SK-N-SH (cell line): ENCODE measurements around the gene TGM3. TPM values are rescaled to one million over a fixed set of nuclear protein-coding genes. Genes with fewer than 3 reads are reported as not detected.

Source experiments
- CTCF ChIA-PET: fragments of 300-600, 350-600 bp; formaldehyde crosslinking; extraction: SDS; loops from one replicate; lab custom pipeline; 2021; lab: Yijun Ruan, JAX
- POLR2A ChIA-PET: fragments of 350-600 bp; sonication (Branson Sonifier 250); formaldehyde crosslinking; extraction: SDS; loops from one replicate; lab custom pipeline; 2020; ENCODE audit warnings: antibody characterized with exemption, inconsistent platforms; lab: Yijun Ruan, JAX
- DNase-seq: peaks from one replicate; pipeline ENCODE4 v3.0.0; 2012
- H2AFZ ChIP-seq: fragments of 200-600 bp; sonication (generic); 2 replicates; pipeline ENCODE4 v1.8.1; 2016; ENCODE audit warnings: antibody characterized with exemption, mild to moderate bottlenecking, low read depth
- H3F3A ChIP-seq: fragments of 200-600 bp; sonication (generic); replicated peaks from 2 replicates; pipeline ENCODE3; 2016; ENCODE audit warnings: antibody characterized with exemption, mild to moderate bottlenecking; ENCODE audit not compliant: insufficient read depth
- H3K27ac ChIP-seq, 2 experiments: fragments of 200-500 bp in 1 of 2; fragments of 200-600 bp in 1 of 2; sonication (Bioruptor generic) in 1 of 2; sonication (generic), shearing (Covaris generic) in 1 of 2; 2 replicates each; pipeline versions ENCODE4 v1.5.1 to v1.6.1; 2014 to 2016; ENCODE audit warnings: low read depth in 2 of 2, inconsistent platforms in 1 of 2, low read length in 1 of 2, mild to moderate bottlenecking in 1 of 2, mixed read lengths in 1 of 2
- H3K27me3 ChIP-seq: fragments of 200-600 bp; sonication (generic), shearing (Covaris generic); 2 replicates; pipeline ENCODE4 v1.6.1; 2016; ENCODE audit warnings: mixed run types; ENCODE audit not compliant: insufficient read depth
- H3K36me3 ChIP-seq, 2 experiments: fragments of 200-500 bp in 1 of 2; fragments of 200-600 bp in 1 of 2; sonication (Bioruptor generic) in 1 of 2; sonication (generic) in 1 of 2; replicated peaks in 1 of 2; 2 replicates each; pipeline versions ENCODE3 to v1.5.1; 2014 to 2016; ENCODE audit warnings: low read length in 1 of 2, mild to moderate bottlenecking in 1 of 2; ENCODE audit not compliant: insufficient read depth in 2 of 2, control insufficient read depth in 1 of 2
- H3K4me1 ChIP-seq, 2 experiments: fragments of 200-500 bp in 1 of 2; fragments of 200-600 bp in 1 of 2; sonication (Bioruptor generic) in 1 of 2; sonication (generic), shearing (Covaris generic) in 1 of 2; 2 replicates each; pipeline versions ENCODE4 v1.5.1 to v1.6.1; 2014 to 2016; ENCODE audit warnings: low read depth in 1 of 2, low read length in 1 of 2, mixed run types in 1 of 2; ENCODE audit not compliant: insufficient read depth in 2 of 2, control insufficient read depth in 1 of 2
- H3K4me2 ChIP-seq: fragments of 200-600 bp; sonication (generic), shearing (Covaris generic); 2 replicates; pipeline ENCODE4 v1.6.1; 2017; ENCODE audit warnings: mixed run types
- H3K4me3 ChIP-seq, 2 experiments: fragments of 200-500 bp in 1 of 2; fragments of 200-600 bp in 1 of 2; sonication (Bioruptor generic) in 1 of 2; sonication (generic), shearing (Covaris generic) in 1 of 2; 2 replicates each; pipeline versions ENCODE4 v1.5.1 to v1.8.1; 2014 to 2016; ENCODE audit warnings: low read depth in 2 of 2, inconsistent platforms in 1 of 2, low read length in 1 of 2, mild to moderate bottlenecking in 1 of 2, mixed read lengths in 1 of 2, moderate library complexity in 1 of 2
- H3K79me2 ChIP-seq: fragments of 200-600 bp; sonication (generic); 2 replicates; pipeline ENCODE4 v1.8.1; 2017; ENCODE audit warnings: mild to moderate bottlenecking; ENCODE audit not compliant: insufficient read depth
- H3K9ac ChIP-seq: fragments of 200-600 bp; sonication (generic); 2 replicates; pipeline ENCODE4 v1.6.1; 2017; ENCODE audit warnings: mixed run types
- H3K9me2 ChIP-seq: fragments of 200-600 bp; sonication (generic); 2 replicates; pipeline ENCODE4 v1.6.1; 2017; ENCODE audit warnings: mixed run types
- H3K9me3 ChIP-seq: fragments of 200-600 bp; sonication (generic); 2 replicates; pipeline ENCODE4 v1.6.1; 2017; ENCODE audit warnings: mixed run types, mild to moderate bottlenecking, moderate library complexity
- H4K20me1 ChIP-seq: fragments of 200-600 bp; sonication (generic); 2 replicates; pipeline ENCODE4 v1.6.1; 2017; ENCODE audit warnings: mild to moderate bottlenecking, mixed run types; ENCODE audit not compliant: insufficient read depth
- FOXJ3 ChIP-seq: sonication (generic); formaldehyde crosslinking; IDR thresholded peaks from 2 replicates; pipeline ENCODE4 v1.5.1; 2020; ENCODE audit warnings: mild to moderate bottlenecking, missing genetic modification reagents
- JUND ChIP-seq: IDR thresholded peaks from 2 replicates; pipeline ENCODE4 v1.4.0; 2012
- MEF2A ChIP-seq: IDR thresholded peaks from 2 replicates; pipeline ENCODE4 v1.4.0; 2012; ENCODE audit warnings: low read depth, borderline replicate concordance
- MXI1 ChIP-seq: IDR thresholded peaks from 2 replicates; pipeline ENCODE4 v1.6.1; 2012; ENCODE audit warnings: mild to moderate bottlenecking, low read depth, low read length, improper control_type of control experiment
- NRF1 ChIP-seq: IDR thresholded peaks from 2 replicates; pipeline ENCODE4 v1.6.1; 2012; ENCODE audit warnings: low read depth, mild to moderate bottlenecking, low read length
- POLR2AphosphoS5 ChIP-seq: IDR thresholded peaks from 2 replicates; pipeline ENCODE4 v1.6.1; 2012; ENCODE audit warnings: low read depth, low read length
- RXRA ChIP-seq: IDR thresholded peaks from 2 replicates; pipeline ENCODE4 v1.4.0; 2012; ENCODE audit warnings: low read depth, mild to moderate bottlenecking, borderline replicate concordance
- SIN3A ChIP-seq: IDR thresholded peaks from 2 replicates; pipeline ENCODE4 v1.6.1; 2012; ENCODE audit warnings: low read depth, mild to moderate bottlenecking, low read length, moderate library complexity, borderline replicate concordance
- TCF12 ChIP-seq: IDR thresholded peaks from 2 replicates; pipeline ENCODE4 v1.4.0; 2012
- WGBS: methylation state at CpG from one replicate; pipeline ENCODE4 v1.1.6; 2017; ENCODE audit warnings: low lambda C conversion rate; 5-methylcytosine and 5-hydroxymethylcytosine counted together
- polyA plus RNA-seq, 3 experiments: library from polyadenylated mRNA; depleted of rRNA; stranded (reverse); fragments of >200 nt; gene quantifications; 2 replicates each; pipeline ENCODE4 v1.2.3, GENCODE V29; 2012
- TF ChIP-seq, protein P1 (sequence below): fragments of 150-350 bp; IDR thresholded peaks from 2 replicates; pipeline ENCODE4 v1.6.1; 2016; ENCODE audit warnings: mild to moderate bottlenecking, low read depth, low read length
- TF ChIP-seq, protein P2 (sequence below): IDR thresholded peaks from 2 replicates; pipeline ENCODE4 v1.4.0; 2012; ENCODE audit warnings: low read depth, borderline replicate concordance
- TF ChIP-seq, protein P3 (sequence below): IDR thresholded peaks from 2 replicates; pipeline ENCODE4 v1.6.1; 2012; ENCODE audit warnings: mild to moderate bottlenecking, low read depth, low read length, moderate library complexity
- TF ChIP-seq, protein P4 (sequence below): IDR thresholded peaks from 2 replicates; pipeline ENCODE4 v1.4.0; 2012; ENCODE audit warnings: low read depth, borderline replicate concordance

Gene TGM3
- polyA plus RNA-seq, 1 of the 3 experiments (the other 2 are of a cell fraction) = not detected

DNA sequence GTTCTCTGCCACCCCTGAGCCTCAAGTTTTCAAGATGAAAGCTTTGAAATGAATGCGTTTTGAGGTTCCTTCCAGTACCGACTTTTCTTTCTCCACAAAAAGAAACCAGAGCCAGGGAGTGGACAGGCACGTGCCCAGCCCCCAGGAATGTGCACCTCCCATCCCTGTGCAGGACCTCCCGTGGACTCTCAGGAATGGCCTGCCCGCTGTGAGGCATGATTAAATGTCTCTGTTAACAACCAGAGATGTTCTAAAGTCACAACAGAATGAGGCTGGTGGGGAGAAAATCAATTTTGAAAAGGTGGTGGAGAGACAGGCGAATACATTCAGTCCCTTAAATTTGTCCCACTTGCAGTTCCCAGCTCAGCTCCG, 1.5 kb downstream of the TGM3 start:
- DNase-seq = no peak
- Histone ChIP-seq H3K27me3 (peaks cover 13% of the 10 kb centered on the region), H3K27ac (no peak overlapping the region), H3K9me3 (no peaks in the 10 kb centered on the region), H3K9ac (no peak overlapping the region), H3K4me2 (no peak overlapping the region), H3K4me3 (no peak overlapping the region), H2AFZ (no peak overlapping the region), H3K4me1 (no peaks in the 10 kb centered on the region), H3K9me2 (no peaks in the 10 kb centered on the region), H3K36me3 (no peaks in the 10 kb centered on the region), H3F3A (no peaks in the 10 kb centered on the region), H3K79me2 (no peaks in the 10 kb centered on the region), H4K20me1 (no peaks in the 10 kb centered on the region)
- POLR2A ChIA-PET = no interaction called here
- TF ChIP-seq RXRA (no peak), FOXJ3 (CRISPR knock-in tag) (no peak), TCF12 (no peak), JUND (no peak), POLR2AphosphoS5 (no peak)
- TF ChIP-seq, protein P1, sequence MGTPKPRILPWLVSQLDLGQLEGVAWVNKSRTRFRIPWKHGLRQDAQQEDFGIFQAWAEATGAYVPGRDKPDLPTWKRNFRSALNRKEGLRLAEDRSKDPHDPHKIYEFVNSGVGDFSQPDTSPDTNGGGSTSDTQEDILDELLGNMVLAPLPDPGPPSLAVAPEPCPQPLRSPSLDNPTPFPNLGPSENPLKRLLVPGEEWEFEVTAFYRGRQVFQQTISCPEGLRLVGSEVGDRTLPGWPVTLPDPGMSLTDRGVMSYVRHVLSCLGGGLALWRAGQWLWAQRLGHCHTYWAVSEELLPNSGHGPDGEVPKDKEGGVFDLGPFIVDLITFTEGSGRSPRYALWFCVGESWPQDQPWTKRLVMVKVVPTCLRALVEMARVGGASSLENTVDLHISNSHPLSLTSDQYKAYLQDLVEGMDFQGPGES = no peak
- TF ChIP-seq, protein P2, sequence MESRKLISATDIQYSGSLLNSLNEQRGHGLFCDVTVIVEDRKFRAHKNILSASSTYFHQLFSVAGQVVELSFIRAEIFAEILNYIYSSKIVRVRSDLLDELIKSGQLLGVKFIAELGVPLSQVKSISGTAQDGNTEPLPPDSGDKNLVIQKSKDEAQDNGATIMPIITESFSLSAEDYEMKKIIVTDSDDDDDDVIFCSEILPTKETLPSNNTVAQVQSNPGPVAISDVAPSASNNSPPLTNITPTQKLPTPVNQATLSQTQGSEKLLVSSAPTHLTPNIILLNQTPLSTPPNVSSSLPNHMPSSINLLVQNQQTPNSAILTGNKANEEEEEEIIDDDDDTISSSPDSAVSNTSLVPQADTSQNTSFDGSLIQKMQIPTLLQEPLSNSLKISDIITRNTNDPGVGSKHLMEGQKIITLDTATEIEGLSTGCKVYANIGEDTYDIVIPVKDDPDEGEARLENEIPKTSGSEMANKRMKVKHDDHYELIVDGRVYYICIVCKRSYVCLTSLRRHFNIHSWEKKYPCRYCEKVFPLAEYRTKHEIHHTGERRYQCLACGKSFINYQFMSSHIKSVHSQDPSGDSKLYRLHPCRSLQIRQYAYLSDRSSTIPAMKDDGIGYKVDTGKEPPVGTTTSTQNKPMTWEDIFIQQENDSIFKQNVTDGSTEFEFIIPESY = no peak
- TF ChIP-seq, protein P3, sequence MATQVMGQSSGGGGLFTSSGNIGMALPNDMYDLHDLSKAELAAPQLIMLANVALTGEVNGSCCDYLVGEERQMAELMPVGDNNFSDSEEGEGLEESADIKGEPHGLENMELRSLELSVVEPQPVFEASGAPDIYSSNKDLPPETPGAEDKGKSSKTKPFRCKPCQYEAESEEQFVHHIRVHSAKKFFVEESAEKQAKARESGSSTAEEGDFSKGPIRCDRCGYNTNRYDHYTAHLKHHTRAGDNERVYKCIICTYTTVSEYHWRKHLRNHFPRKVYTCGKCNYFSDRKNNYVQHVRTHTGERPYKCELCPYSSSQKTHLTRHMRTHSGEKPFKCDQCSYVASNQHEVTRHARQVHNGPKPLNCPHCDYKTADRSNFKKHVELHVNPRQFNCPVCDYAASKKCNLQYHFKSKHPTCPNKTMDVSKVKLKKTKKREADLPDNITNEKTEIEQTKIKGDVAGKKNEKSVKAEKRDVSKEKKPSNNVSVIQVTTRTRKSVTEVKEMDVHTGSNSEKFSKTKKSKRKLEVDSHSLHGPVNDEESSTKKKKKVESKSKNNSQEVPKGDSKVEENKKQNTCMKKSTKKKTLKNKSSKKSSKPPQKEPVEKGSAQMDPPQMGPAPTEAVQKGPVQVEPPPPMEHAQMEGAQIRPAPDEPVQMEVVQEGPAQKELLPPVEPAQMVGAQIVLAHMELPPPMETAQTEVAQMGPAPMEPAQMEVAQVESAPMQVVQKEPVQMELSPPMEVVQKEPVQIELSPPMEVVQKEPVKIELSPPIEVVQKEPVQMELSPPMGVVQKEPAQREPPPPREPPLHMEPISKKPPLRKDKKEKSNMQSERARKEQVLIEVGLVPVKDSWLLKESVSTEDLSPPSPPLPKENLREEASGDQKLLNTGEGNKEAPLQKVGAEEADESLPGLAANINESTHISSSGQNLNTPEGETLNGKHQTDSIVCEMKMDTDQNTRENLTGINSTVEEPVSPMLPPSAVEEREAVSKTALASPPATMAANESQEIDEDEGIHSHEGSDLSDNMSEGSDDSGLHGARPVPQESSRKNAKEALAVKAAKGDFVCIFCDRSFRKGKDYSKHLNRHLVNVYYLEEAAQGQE = no peak
- CTCF ChIA-PET = no interaction called here
- 28% methylated on average over 7 of the region's 7 CpGs for WGBS

DNA sequence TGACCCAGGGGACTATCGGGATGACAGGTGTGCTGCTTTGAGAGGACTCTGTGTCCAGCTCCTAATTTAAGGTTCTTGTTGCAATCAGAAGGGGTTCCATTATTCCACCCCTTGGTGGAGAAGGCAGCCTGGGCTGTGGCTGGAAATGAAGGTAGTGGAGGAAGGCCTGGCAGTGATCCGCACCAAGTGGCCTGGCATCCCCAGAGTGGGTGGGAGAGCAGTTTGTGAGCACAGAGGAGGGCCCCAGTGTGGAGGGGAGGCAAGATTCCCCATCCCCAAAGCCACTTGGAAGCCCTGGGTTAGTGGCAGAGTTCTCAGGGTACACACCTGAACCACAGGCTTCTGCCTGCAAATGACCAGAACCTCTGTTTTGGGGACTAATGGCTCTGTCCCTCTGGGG, 2.3 kb downstream of the TGM3 start:
- H3K9me3 ChIP-seq = no peaks in the 10 kb centered on the region
- H3K27ac ChIP-seq = no peak overlapping the region
- no peaks in the 10 kb centered on the region for H3K79me2 ChIP-seq
- H3K36me3 ChIP-seq = no peaks in the 10 kb centered on the region
- H4K20me1 ChIP-seq = no peaks in the 10 kb centered on the region
- H2AFZ ChIP-seq = no peak overlapping the region
- H3K27me3 ChIP-seq = peaks cover 13% of the 10 kb centered on the region
- no peak overlapping the region for H3K4me3 ChIP-seq
- POLR2A ChIA-PET = no interaction called here
- CTCF ChIA-PET = no interaction called here
- H3F3A ChIP-seq = no peaks in the 10 kb centered on the region
- no peaks in the 10 kb centered on the region for H3K4me1 ChIP-seq
- no peak for DNase-seq
- H3K9ac ChIP-seq = no peak overlapping the region
- no peaks in the 10 kb centered on the region for H3K9me2 ChIP-seq
- H3K4me2 ChIP-seq = no peak overlapping the region
- TF ChIP-seq SIN3A = no peak
- no peak for TF ChIP-seq MXI1
- TF ChIP-seq MEF2A = no peak
- TF ChIP-seq, protein P4, sequence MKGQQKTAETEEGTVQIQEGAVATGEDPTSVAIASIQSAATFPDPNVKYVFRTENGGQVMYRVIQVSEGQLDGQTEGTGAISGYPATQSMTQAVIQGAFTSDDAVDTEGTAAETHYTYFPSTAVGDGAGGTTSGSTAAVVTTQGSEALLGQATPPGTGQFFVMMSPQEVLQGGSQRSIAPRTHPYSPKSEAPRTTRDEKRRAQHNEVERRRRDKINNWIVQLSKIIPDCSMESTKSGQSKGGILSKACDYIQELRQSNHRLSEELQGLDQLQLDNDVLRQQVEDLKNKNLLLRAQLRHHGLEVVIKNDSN = no peak
- no peak for TF ChIP-seq NRF1
- TF ChIP-seq, all 33 proteins: peak for 0
- 69% methylated on average over 2 of the region's 2 CpGs for WGBS
